GM23338 (cell line): ENCODE data around the gene UGCG.
"Not testable (repeated sequence)": the region's sequence is repeated elsewhere in the genome, so short reads cannot be mapped to it uniquely, and the experiment has no call there.

Experiments
- EZH2 ChIP-seq: fragments of 200-600 bp; sonication (generic); IDR thresholded peaks from one replicate; pipeline ENCODE4 v1.8.0; 2017; ENCODE audit warnings: antibody characterized with exemption, mild to moderate bottlenecking, low read depth; ENCODE audit not compliant: unreplicated experiment
- JUNB ChIP-seq: IDR thresholded peaks from one replicate; pipeline ENCODE4 v1.6.1; 2016; ENCODE audit warnings: antibody characterized with exemption; ENCODE audit not compliant: unreplicated experiment
- TF ChIP-seq, protein P1 (sequence below), 2 experiments: fragments of 200-600 bp in 1 of 2; sonication (generic) in 1 of 2; conservative IDR thresholded peaks; 2 replicates each; pipeline versions ENCODE4 v1.5.1 to v1.6.1; 2016 to 2017; ENCODE audit warnings: antibody characterized with exemption in 2 of 2, low read depth in 2 of 2, mild to moderate bottlenecking in 2 of 2, moderate library complexity in 1 of 2

DNA sequence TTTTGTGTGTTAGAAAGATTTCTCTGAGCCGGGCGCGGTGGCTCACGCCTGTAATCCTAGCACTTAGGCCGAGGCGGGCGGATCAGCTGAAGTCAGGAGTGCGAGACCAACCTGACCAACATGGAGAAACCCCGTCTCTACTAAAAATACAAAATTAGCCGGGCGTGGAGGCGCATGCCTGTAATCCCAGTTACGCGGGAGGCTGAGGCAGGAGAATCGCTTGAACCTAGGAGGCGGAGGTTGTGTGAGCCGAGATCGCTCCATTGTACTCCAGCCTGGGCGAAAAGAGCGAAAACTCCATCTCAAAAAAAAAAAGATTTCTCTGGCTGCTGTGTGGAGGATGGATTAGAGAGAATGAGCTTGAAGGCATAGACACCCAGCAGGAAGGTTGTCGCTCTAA, 51.5 kb downstream of the UGCG start:
- not testable (repeated sequence) for TF ChIP-seq EZH2, JUNB
- TF ChIP-seq, protein P1, sequence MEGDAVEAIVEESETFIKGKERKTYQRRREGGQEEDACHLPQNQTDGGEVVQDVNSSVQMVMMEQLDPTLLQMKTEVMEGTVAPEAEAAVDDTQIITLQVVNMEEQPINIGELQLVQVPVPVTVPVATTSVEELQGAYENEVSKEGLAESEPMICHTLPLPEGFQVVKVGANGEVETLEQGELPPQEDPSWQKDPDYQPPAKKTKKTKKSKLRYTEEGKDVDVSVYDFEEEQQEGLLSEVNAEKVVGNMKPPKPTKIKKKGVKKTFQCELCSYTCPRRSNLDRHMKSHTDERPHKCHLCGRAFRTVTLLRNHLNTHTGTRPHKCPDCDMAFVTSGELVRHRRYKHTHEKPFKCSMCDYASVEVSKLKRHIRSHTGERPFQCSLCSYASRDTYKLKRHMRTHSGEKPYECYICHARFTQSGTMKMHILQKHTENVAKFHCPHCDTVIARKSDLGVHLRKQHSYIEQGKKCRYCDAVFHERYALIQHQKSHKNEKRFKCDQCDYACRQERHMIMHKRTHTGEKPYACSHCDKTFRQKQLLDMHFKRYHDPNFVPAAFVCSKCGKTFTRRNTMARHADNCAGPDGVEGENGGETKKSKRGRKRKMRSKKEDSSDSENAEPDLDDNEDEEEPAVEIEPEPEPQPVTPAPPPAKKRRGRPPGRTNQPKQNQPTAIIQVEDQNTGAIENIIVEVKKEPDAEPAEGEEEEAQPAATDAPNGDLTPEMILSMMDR (conservative IDR thresholded peaks at IDR 0.05; ENCODE audit: low read depth in 2 of 2), result not testable (repeated sequence)
